Muscle of leg (tissue), 16 donors: Measurements from ENCODE around the gene PSG6. TPM values are rescaled to one million over a fixed set of nuclear protein-coding genes. Genes with fewer than 3 reads are reported as not detected.
"Not testable (repeated sequence)": the region's sequence is repeated elsewhere in the genome, so short reads cannot be mapped to it uniquely, and the experiment has no call there.

Experiments used
- DNase-seq: peaks from one replicate; pipeline ENCODE4 v3.0.0; 2013
- H3K27ac ChIP-seq: one replicate; pipeline ENCODE4 v1.5.1; 2013; ENCODE audit warnings: mild to moderate bottlenecking, low read length, control low read depth
- H3K27me3 ChIP-seq: one replicate; pipeline ENCODE4 v1.6.1; 2013; ENCODE audit warnings: low read length; ENCODE audit not compliant: control insufficient read depth, insufficient read depth
- H3K36me3 ChIP-seq: one replicate; pipeline ENCODE4 v1.6.1; 2013; ENCODE audit warnings: low read length; ENCODE audit not compliant: control insufficient read depth, insufficient read depth
- H3K4me1 ChIP-seq: one replicate; pipeline ENCODE4 v1.6.1; 2013; ENCODE audit warnings: low read length; ENCODE audit not compliant: control insufficient read depth, insufficient read depth
- H3K4me3 ChIP-seq: one replicate; pipeline ENCODE4 v1.5.1; 2013; ENCODE audit warnings: low read length, control low read depth
- H3K9me3 ChIP-seq: replicated peaks from 2 replicates; pipeline ENCODE4 v1.6.1; 2013; ENCODE audit warnings: low read depth, low read length; ENCODE audit not compliant: control insufficient read depth
- WGBS: methylation state at CpG from one replicate; pipeline ENCODE4 v1.1.5; 2013; ENCODE audit warnings: missing lambda C conversion rate; ENCODE audit not compliant: insufficient coverage; 5-methylcytosine and 5-hydroxymethylcytosine counted together
- long read RNA-seq, 11 donors: transcript quantifications; one replicate each; lab custom pipeline, GENCODE V29; 2026
- polyA plus RNA-seq, 8 donors: library from polyadenylated mRNA; unstranded; fragments of 120-200 nt; gene quantifications; one replicate each; pipeline versions ENCODE4 v1.2.1 to v1.2.3, GENCODE V29; 2013; ENCODE audit warnings: inconsistent platforms in 1 of 8, low replicate concordance in 1 of 8; ENCODE audit not compliant: insufficient read length in 8 of 8, insufficient read depth in 1 of 8
- total RNA-seq: library from RNA; stranded (reverse); fragments of 120-200 nt; gene quantifications from one replicate; pipeline ENCODE4 v1.2.4, GENCODE V29; 2013

Gene PSG6
- total RNA-seq (0.53 TPM), polyA plus RNA-seq (under 1 TPM in 3 of 8 donors, not detected in 5; 0.12 to 0.26 (median 0.13) TPM)
- long read RNA-seq, donor 1 = 0 reads
- long read RNA-seq, donor 2 = 0 reads
- long read RNA-seq, donor 3 = 0 reads
- long read RNA-seq, donor 4 = 0 reads
- long read RNA-seq, donor 5 = 0 reads
- long read RNA-seq, donor 6 = 0 reads
- long read RNA-seq, donor 7 = 0 reads
- long read RNA-seq, donor 8 = 0 reads
- long read RNA-seq, donor 9 = 0 reads
- long read RNA-seq, donor 10 = 0 reads
- long read RNA-seq, donor 11 = 0 reads

DNA sequence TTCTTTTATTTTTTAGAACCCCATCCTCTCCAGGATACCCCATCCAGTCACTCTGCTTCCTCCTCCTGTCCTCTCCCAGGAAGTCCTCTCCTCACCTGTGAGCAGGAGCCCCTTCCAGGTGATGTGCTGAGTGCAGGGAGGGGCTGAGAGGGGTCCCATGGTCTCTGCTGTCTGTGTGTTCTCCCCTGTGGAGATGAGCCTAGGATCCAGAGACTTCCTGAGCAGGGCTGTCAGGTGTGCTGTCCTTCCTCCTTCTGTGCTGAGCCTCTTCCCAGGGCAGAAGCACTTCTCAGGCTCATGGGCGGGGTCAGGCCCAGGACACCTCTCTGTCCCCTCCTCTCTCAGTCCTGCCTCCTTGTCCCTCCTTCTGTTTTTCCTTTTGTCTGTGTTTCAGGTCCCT is at the start of gene PSG6:
PSG6 (minus strand) TSS at position 261 of the 400 bp plus-strand sequence; CDS start at position 159, 102 bp downstream.
- not testable (repeated sequence) for H3K4me3 ChIP-seq, DNase-seq, H3K27me3 ChIP-seq, H3K27ac ChIP-seq, H3K9me3 ChIP-seq, H3K36me3 ChIP-seq, H3K4me1 ChIP-seq
- no CpG with 5 or more reads among the region's 1 CpG for WGBS

DNA sequence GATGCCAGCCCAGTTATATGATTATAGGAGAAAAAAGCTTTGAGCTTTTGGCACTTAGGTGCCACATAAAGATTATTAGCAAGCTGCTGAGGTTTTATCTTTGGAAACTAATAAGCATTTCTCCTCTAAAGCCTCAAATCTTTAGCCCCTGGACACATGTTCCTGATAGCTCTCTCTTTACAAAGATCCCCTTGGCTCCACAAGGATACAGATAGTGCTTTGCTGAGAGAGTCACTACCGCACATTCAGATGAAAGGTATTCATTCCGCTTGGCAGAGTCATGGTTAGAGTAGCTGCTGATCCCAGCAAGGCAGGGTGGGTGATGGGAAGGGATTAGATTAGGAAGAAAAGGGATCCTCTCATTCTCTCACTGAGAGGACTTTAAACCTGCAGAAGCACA is 47.5 kb upstream of the PSG6 start:
- H3K9me3 ChIP-seq = no peaks in the 10 kb centered on the region
- no peak overlapping the region for H3K4me3 ChIP-seq
- H3K36me3 ChIP-seq = no peaks in the 10 kb centered on the region
- H3K27me3 ChIP-seq = no peaks in the 10 kb centered on the region
- no peak overlapping the region for H3K27ac ChIP-seq
- no peaks in the 10 kb centered on the region for H3K4me1 ChIP-seq
- no peak for DNase-seq
- 88% methylated on average over 1 of the region's 2 CpGs for WGBS

DNA sequence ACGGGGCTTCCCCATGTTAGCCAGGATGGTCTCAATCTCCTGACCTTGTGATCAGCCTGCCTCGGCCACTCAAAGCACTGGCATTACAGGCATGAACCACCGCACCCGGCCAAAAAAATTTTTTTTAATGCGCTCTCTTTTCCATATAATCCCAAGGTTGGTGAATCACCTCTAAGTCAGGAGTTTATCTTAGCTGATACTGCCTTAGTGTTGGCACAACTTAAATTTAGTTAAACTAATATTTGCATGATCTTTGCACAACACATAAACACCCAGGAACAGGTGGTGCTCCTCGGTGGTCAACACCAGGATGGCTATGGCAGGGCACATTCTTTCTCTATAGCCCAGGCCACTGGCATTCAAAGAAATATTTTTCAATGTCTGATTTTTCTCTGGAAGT is 43.4 kb upstream of the PSG6 start:
- Histone ChIP-seq H3K9me3 (no peaks in the 10 kb centered on the region), H3K4me3 (no peak overlapping the region), H3K27ac (no peak overlapping the region), H3K36me3 (no peaks in the 10 kb centered on the region), H3K4me1 (no peaks in the 10 kb centered on the region), H3K27me3 (no peaks in the 10 kb centered on the region)
- no peak for DNase-seq
- WGBS = 93% methylated on average over 2 of the region's 6 CpGs

DNA sequence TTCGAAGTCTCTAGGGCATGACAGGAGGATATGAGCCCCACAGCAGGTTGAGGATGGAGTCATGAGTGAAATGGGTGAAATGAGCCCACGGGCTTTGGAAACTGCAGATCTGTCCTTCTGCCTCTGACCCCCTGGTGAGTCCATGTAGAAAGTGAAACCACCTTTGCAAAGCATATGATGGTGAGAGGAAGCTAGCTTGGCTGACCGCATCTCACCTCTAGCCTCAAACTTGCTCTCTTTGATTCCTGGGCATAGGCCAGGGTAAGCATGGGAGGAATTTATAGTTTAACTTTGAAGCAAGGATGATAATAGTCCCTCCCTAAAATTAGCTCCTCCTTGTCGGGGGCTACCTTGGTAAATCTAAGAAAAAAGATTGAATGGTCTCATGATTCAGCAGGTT is 34.4 kb upstream of the PSG6 start:
- not testable (repeated sequence) for H3K4me1 ChIP-seq, H3K36me3 ChIP-seq, H3K27ac ChIP-seq, DNase-seq, H3K27me3 ChIP-seq, H3K9me3 ChIP-seq, H3K4me3 ChIP-seq
- 14% methylated on average over 1 of the region's 4 CpGs for WGBS

DNA sequence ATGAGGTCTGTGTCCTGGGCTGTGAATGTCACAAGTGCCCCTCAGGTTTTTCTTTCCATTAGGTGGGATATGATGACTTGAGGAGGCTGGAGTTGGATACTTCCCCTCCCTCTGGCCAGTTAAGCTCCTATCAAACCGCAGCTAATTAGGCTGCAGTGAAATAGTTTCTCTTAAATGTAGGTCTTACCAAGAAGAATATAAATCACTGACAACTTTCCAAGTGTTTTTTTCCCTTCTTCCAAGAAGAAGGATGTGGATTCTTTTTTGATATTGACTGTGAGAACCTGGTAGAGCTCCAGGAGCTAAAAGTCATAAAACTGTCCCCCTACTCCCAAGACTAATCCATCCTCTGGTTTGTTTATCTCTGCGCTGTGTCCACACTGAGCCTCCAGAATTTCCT is 33.8 kb upstream of the PSG6 start:
- not testable (repeated sequence) for H3K36me3 ChIP-seq, DNase-seq, H3K27ac ChIP-seq, H3K4me3 ChIP-seq, H3K4me1 ChIP-seq, H3K9me3 ChIP-seq, H3K27me3 ChIP-seq
- WGBS = 80% methylated on average over 1 of the region's 2 CpGs

DNA sequence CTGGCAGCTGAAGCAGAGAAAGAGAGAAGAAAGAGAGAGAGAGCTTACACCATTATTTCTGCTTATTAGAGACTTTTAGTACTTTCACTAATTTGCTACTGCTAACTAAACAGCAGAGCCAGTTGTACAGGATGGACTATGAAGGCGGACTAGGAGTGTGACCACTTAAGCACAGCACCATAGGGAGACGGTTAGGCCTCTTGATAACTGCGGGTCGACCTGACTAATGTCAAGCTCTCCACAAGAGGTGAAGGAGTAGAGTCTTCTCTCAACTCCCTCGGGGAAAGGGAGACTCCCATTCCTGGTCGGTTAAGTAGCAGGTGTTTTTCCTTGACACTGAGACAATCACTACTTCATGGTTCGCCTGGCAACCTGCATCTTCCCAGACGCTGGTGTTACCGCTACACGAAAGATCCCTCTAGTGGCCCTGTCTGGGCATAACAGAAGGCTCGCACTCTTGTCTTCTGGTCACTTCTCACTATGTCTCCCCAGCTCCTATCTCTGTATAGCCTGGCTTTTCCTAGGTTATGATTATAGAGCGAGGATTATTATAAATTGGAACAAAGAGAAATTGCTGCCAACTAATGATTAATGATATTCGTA is 24.6 kb upstream of the PSG6 start:
- WGBS = 20% methylated on average over 4 of the region's 13 CpGs
- Histone ChIP-seq H3K27me3 (no peaks in the 10 kb centered on the region), H3K4me3 (no peak overlapping the region), H3K9me3 (no peaks in the 10 kb centered on the region), H3K36me3 (no peaks in the 10 kb centered on the region), H3K4me1 (no peaks in the 10 kb centered on the region), H3K27ac (no peak overlapping the region)
- no peak for DNase-seq

DNA sequence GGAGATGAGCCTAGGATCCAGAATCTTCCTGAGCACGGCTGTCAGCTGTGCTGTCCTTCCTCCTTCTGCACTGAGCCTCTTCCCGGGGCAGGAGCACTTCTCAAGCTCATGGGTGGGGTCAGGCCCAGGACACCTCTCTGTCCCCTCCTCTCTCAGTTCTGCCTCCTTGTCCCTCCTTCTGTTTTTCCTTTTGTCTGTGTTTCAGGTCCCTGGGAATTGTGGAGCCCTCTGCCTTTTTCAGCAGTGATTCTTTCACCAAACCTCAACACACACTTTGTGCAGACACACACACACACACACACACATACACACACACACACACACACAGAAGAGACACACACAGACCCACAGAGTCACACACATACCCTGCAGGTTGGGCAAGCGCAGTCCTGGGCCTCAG is 19.4 kb upstream of the PSG6 start, which contains the start of gene PSG7:
PSG7 (minus strand) TSS at position 101 of the 400 bp plus-strand sequence. CDS start 131 bp downstream, outside the sequence.
- 82% methylated on average over 3 of the region's 3 CpGs for WGBS
- not testable (repeated sequence) for H3K4me3 ChIP-seq

DNA sequence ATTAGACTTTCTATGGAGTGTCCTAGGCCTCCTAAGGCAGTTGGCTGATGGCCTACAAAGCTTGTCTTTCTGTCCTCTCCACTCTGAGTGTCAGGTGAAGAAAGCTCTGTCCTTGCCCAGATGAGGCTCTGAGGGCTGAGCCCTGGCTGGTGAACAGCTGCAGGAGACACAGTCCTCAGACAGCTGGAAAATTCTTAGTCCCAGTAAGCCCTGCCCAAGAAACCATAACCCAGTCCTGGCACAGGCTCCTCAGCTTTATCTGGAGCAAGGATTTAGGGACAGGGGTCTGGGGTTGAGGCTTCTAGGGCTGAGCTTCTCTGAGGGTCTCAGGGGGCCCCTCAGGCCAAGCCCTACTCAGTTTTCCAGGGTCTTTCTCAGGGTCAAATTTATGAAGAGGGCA is 17.0 kb upstream of the PSG6 start:
- not testable (repeated sequence) for H3K4me3 ChIP-seq, H3K27ac ChIP-seq, H3K27me3 ChIP-seq, H3K4me1 ChIP-seq, H3K36me3 ChIP-seq, H3K9me3 ChIP-seq
- peak; percentile 30 for DNase-seq

More for the DNA sequence above, 19.4 kb upstream of the PSG6 start, which contains the start of gene PSG7:
- H3K27ac ChIP-seq, H3K4me1 ChIP-seq, H3K36me3 ChIP-seq, H3K27me3 ChIP-seq, H3K9me3 ChIP-seq, DNase-seq: not testable (repeated sequence)

DNA sequence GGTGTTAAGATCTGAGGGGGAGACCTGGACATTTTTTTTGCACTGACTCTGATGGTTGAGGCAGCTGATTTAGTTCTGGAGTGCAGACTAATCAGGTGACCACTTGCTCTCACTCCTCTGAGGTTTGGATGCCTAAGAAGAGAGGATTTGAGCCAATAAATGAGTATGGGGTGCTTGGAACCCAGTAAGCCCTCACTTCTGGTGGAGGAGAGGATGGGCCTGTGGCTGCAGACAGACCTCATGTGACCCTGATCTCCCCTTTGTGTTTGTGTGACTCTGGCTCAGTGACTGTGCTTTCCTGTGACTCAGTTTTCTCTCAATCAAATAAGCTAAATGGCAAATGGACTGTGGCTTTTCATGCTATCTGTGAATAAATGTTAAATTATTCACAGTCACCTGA is 16.5 kb upstream of the PSG6 start:
- not testable (repeated sequence) for DNase-seq, H3K27me3 ChIP-seq, H3K4me1 ChIP-seq, H3K4me3 ChIP-seq, H3K9me3 ChIP-seq, H3K36me3 ChIP-seq, H3K27ac ChIP-seq

DNA sequence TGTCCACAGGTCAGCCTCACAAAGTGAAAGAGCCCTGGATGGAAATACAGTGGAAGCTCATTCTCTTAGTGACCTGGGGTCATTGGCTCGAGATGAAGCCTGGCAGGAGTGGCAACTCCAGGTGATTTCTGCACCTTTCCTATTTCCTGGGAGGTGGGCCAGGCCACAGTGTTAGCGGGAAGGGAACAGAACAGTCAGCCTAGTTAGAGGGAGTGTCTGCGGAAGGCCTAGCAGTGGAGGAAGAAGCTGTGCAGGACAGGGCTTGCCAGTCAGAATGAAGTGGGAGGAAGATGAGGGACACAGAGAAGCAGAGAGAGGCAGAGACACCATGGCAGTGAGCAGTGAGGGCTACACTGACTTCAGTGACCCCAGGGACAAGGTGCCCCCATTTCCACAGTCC is 15.7 kb upstream of the PSG6 start:
- not testable (repeated sequence) for H3K9me3 ChIP-seq, H3K27me3 ChIP-seq, H3K4me1 ChIP-seq, DNase-seq, H3K27ac ChIP-seq, H3K4me3 ChIP-seq, H3K36me3 ChIP-seq
- 73% methylated on average over 2 of the region's 3 CpGs for WGBS
